Dermis microvascular lymphatic vessel endothelial cell (primary cell): ENCODE measurements around the gene GRK4. TPM values are rescaled to one million over a fixed set of nuclear protein-coding genes. Genes with fewer than 3 reads are reported as not detected.
A peak's percentile ranks its signal among the peaks of the same experiment; 100 is the strongest.
"Not testable (repeated sequence)": the region's sequence is repeated elsewhere in the genome, so short reads cannot be mapped to it uniquely, and the experiment has no call there.

Source experiments
- DNase-seq, 2 donors: peaks; one replicate each; pipeline versions ENCODE4 v3.0.0 to v3.0.0-alpha.2; 2010; ENCODE audit warnings: low read depth in 2 of 2
- total RNA-seq: library from RNA; depleted of rRNA; stranded (reverse); fragments of >200 nt; gene quantifications from 2 replicates; pipeline ENCODE4 v1.2.1, GENCODE V29; 2014

The GRK4 gene
- total RNA-seq, 1 donor from 2014 or later: 2.4 TPM

DNA sequence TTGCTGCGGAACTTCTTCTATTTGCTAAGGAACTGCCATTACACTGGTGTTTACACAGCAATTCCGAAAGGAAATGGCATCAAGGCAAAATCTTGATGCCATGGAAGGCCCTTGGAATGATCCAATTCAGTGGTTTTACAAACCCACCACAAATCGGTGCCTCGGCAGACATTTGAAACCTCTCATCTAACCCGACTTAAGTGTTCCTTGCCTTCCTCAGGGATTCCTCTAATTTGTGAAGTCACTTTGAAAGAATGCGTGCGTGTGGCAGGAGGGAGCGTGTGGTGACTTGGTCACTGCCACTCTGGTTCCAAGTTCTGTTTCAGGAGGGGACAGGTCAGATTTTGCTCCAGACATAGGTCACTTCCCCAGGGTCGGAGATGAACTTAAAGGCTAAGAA lies 4.9 kb upstream of the GRK4 start:
- DNase-seq: peak in 1 of 2 donors; percentile 15

DNA sequence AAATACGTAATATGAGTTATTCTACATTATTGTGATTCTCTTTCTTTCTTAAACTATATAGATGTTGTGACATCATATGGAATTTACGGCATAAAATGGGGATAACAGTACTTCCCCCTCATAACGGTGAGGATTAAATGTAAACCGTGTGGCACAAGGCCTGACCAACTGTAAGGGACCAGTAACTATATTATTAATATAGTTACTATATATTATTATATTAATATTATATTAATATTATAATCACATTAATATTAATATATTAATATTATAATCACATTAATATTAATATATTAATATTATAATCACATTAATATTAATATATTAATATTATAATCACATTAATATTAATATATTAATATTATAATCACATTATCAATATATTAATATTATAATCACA lies 2.9 kb upstream of the GRK4 start:
- DNase-seq: not testable (repeated sequence)

DNA sequence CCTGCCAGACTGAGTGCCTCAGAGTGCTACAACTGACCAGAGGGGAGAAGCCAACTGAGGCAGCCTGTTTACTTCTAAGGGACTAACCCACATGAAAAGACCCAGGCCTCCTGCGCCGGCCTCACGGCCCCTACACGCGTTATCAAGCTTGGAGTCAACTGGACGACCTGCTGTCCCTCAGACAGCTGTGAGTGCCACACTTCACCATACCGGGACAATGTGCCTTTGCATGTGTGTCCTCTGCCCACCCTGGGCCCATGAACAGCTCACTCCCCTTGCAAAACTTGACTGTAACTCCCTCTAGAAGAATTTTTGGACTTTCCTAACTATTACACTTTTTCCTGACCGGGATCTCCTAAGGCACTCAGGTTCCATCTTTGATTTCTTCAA lies 2.0 kb upstream of the GRK4 start:
- DNase-seq: no peak

DNA sequence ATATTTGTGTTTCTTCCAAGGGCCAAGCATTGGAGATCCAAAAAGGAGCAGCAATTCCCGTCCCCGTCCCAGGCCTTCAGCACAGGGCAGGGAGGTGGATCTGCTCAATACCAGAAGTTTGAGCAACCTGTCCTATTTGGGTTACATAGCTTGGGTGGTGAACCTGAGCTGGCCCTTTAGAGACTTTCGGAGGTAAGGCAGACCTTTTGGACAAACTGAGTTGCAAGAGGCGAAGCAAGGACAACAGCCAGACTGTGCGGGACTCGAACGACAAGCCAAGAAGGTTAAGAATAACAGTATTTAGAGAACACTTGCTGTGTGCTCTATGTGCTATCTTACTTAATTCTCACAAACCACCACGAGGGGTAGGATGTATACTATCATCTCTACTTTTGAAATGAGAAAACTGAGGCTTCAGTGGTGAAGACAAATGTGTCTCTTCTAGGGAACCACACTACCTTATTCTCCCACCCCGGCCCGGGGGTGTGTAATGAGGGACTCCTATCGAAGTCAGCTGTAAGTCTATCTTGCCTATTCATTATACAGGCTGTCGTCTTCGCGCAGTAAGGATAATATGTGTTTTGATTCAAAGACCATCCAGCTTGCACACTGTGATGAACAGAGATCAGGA lies 1.4 kb upstream of the GRK4 start:
- DNase-seq: no peak

DNA sequence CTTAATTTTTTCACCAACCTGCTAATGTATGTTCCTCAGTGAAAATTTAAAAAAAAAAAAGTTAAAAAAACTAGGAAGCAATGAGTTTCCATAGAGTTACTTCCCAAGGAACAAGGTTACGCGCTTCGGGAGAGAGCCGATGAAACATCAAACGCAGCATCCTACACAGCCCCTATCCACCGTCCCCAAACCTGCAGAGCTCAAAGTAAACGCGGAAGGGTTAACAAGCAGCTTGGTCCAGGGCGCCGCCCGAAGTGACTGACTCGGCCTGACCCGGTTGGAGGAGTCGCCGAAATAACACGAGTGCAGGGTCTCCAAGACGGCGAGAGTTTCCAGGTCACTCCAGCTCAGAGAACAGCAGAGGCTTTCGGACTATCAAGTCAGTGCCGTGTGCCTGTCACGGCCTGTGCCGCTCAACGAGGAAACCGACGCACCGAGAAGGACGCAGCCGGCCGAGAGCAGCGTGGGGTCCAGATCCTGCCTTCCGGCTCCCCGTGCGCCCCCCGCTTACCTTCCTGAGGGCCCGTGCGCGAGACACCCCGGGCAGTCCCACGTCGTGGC lies 677 bp upstream of the GRK4 start:
- DNase-seq: peak in 1 of 2 donors; percentile 65

DNA sequence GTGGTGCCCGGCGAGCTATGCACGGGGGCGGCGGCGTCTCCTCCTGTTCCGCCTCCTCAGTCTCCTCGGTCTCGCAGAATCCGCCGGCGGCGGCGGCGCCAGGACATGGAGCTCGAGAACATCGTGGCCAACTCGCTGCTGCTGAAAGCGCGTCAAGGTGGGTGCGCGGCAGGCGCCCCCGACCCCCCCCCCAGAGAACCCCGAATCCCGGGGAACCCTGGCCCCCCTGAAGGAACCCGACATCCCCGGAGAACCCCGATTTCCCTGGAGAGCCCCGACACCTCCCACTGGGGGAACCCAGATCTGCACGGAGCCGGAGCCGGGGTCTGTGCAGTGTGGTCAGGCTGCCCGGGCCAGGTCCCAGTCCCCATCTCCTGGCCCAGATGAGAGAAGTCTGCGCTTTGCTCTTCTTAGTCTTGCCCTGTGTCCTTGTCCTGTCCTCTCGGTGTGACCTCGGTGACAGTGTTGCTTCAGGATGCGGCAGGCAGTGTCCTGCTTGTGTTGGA lies 648 bp downstream of the GRK4 start:
- DNase-seq: no peak

DNA sequence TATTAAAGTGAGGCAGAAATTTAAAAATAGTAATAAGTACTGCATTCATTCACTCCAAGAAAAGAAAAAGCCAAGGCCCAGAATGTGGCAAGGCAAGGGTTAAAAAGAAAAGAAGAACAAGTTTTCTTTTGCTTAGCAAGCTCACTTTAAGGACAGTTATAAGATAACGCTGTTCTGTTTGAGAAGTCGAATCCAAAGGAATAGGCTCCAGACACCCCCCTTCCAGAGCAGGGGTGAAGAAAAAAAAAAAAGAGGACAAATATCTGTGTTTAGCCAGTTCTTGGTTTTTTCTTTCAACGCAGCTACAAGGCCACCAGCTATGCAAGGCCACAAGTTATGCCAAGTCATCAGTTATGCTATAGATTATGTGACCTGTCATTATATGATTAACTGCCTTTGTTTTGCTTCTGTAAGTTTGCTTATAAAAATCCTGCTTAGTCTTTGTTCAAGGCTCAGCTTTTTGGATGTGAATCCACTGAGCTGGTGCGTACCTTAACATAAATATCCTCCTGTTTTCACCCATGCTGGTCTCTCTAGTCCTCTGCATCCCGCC lies 1.4 kb downstream of the GRK4 start:
- DNase-seq: no peak

DNA sequence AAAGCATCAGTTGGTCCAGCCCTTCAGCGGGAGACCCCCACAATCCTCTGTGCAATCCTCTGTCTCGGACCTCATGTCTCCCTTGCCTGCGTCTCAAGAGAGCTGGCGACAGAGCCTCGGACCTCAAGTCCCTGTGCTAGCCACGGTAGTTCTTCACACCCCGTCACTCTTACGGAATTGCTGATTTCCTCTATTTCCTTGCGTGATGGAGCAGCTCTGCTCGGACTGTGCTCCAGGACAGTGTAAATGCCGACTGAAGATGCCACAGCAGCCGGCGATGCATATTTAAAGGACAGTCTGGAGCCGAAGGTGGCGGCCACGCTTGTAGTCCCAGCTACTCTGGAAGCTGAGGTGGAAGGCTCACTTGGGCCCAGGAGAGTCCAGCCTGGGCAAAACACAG lies 1.9 kb downstream of the GRK4 start:
- DNase-seq: no peak

DNA sequence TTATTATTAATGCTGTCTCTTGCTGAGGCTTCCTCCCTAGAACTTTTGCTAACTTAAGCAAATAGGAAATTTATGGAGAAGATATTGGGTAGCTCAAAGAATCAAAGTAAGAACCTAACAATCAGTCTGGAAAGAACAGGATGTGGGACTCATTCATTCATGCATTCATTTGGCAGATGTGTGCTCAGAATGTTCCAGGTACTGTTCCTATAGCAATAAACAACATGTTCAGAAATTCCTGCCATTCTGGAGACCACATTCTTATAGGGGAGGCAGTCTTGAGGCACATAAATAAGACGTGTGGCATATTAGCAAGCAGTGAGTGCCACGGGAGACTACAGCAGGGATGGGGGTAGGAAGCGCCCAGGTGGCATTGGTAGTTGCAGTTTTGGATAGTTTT lies 5.0 kb downstream of the GRK4 start:
- peak in 1 of 2 donors; percentile 61 for DNase-seq

DNA sequence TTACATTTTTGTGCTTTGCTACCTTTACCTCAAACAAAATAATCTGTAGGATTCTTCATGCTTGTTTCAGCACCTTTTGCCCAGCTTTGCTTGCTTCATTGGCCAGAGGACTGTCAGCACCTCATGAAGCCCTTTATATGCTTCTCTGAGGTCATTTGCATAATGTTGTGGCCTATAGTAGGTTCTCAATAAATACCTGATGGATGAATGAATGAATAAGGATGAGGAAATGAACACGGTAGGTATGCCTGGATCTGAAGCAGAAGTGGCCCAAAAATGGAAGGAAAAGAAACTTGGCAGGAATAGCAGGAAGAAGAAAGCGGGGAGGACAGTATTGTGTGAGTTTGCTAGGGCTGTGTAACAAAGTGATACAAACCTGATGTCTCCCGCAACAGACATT lies 7.9 kb downstream of the GRK4 start:
- DNase-seq: no peak

DNA sequence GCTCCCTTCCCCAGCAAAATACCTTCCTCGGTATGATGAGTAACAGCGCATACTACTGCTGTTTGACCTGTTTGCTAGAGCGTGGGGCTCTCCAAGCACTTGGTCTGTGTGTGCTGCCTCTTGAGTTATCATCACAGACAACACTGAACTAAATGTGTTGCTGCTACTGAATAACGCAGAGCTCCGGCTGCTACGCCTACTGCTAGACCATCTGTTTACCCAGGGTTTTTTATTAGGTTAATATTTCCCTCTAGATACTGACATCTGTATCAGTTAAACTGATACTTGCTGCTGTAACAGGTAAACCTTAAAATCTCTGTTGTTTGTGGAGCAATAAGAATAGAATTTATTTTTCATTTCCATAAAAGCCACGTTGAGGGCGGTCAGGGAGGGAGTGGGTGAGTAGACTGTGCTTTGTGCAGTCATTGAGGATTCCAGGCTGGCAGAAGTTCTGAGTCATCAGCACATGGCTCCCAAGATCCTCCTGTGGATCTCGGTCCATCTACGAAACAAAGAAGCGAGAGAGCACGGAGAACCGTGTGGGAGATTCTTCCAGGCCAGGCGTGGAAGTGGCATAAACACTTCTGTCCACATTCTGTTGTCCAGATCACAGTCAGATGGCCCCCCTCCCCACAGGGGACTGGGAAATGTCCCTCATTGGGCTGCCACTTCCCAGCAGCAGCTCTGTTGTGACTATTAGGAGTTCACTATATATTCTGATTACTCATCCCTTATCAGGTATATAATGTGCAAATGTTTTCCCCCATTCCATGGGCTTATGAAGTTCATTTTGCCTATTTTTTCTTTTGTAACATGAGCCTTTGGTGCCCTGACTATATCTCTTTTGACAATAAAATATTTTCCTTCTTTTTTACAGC lies 14.1 kb downstream of the GRK4 start:
- DNase-seq: no peak

DNA sequence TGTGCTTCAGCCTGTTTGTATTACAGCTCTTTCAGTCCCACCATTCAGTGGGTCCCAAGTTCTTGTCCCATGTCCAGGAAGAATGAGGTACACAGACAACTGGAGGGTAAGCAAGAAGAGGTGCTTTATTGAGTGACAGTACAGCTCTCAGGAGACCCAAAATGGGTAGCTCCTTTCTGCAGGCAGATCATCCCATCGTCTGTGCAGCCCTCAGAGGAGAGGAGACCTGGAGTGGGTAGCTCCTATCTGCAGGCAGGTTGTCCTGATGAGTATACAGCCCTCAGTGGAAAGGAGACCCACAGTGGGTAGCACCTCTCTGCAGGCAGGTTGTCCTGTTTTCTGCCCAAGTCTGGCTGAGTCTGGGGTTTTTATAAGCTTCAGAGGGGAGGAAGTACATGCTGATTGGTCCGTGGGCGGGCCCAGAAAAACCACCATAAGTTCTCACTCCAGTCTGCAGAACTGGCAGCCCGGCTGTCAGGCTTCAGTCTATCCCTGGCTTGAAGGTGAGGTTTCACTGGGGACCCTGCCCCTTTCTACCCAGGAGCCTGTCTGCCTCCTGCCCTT lies 18.0 kb downstream of the GRK4 start:
- DNase-seq: no peak

DNA sequence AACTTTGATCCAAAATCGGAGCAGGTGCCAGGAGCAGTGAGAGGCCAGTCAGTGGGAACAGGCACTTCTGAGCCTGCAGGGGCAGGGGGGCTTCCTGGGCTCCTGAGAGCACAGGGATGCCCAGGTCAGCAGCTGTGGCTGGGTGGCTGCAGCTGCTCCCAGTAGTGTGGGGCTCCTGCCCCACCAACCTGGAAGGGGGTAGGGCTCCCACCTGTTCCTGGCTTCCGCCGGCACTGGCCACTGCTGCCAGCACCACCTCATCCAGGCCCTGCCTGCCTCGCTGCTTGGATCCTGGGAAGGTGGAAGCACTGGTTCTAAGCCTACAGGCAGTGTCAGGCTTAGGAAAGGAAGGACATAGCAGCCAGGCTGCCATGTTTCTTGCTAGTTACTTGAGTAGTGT lies 18.6 kb downstream of the GRK4 start:
- no peak for DNase-seq

DNA sequence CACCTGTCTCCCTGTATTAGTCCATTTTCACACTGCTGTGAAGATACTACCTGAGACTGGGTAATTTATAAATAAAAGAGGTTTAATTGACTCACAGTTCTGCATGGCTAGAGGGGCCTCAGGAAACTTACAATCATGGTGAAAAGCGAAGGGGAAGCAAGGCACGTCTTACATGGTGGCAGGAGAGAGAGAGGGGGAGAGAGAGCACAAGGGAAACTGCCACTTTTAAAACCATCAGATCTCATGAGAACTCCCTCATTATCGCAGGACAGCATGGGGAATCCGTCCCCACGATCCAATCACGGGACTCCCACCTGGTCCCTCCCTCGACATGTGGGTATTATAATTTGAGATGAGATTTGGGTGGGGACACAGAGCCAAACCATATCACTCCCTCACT lies 20.3 kb downstream of the GRK4 start:
- DNase-seq: not testable (repeated sequence)

DNA sequence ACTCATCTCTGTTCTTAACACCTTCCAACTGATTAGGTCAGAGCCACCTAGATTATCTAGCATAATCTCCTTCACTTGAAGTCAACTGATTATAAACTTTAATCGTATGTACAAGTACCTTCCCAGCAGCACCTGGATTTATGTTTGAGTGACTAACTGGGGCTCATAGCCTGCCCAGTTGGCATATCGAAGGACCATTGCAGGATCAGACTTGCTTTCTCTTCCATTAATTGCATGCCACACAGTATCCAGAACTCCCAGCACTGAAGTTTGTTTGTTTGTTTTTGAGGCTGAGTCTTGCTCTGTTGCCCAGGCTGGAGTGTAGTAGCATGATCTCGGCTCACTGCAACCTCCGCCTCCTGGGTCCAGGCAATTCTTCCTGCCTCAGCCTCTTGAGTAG lies 27.9 kb downstream of the GRK4 start:
- no peak for DNase-seq

DNA sequence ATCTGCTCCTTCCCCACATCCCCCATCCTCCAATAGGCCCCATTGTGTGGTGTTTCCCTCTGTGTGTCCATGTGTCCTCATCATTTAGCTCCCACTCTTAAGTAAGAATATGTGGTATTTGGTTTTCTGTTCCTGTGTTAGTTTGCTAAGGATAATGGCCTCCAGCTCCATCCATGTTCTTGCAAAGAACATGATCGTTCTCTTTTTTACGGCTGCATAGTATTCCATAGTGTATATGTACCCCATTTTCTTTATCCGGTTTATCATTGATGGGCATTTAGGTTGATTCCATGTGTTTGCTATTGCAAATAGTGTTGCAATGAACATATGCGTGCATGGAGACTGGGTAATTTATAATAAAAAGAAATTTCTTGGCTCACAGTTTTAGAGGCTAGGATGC lies 31.5 kb downstream of the GRK4 start:
- no peak for DNase-seq

DNA sequence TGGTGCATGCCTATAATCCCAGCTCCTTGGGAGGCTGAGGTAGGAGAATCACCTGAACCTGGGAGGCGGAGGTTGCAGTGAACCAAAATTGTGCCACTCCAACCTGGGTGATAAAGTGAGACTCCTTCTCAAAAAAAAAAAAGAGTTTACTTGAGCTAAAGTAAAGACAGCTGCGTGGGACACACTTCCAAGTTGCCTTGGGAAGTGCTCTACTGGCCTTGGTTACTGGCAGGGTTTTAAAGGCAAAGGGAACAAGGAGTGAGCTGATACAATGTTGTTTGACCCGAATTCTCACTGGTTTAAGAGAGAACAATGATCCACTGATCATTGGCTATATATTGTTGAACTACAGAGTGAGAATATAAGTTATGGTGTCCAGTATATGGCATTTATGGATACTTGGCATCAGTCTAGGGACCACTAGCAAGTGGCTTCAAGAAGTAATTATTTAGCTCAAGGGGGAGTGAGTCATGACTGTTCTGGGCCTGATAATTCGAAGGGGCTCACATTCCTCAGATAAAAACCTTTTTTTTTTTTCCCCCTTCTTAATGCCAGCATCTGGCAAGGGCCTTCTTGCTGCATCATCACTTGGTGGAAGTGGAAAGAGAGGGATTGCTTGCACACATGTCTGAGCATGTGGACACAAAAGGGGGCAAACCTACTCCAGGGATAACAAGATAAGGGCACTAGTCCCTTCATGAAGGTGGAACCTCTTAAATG lies 32.3 kb downstream of the GRK4 start:
- DNase-seq: no peak

DNA sequence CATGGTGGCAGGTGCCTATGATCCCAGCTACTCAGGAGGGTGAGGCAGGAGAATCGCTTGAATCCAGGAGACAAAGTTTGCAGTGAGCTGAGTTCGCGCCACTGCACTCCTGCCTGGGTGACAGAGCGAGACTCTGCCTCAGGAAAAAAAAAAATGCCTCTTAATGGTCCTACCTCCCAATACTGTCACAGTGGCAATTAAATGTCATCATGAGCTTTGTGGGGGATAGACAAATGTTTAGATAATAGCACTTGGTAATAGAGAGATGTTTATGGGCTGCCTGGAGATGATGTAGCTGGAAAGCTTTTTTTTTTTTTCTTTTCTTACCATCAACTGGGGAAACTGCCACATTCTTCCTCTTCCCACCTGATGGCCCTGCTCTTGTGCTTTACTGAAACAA lies 33.0 kb downstream of the GRK4 start:
- DNase-seq: no peak

DNA sequence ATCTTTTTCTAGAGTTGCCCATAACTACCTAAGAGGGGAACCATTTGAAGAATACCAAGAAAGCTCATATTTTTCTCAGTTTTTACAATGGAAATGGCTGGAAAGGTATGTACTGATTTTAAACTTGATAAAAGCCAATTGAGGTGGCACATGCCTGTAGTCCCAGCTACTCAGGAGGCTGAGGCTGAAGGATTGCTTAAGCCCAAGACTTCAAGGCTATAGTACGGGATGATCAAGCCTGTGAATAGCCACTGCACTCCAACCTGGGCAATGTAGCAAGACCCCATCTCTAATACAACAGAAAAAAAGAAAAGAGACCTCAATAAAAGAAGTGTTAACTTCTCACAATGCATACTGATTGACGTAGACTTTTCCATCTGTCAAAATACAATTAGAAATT lies 44.4 kb downstream of the GRK4 start:
- DNase-seq: no peak

DNA sequence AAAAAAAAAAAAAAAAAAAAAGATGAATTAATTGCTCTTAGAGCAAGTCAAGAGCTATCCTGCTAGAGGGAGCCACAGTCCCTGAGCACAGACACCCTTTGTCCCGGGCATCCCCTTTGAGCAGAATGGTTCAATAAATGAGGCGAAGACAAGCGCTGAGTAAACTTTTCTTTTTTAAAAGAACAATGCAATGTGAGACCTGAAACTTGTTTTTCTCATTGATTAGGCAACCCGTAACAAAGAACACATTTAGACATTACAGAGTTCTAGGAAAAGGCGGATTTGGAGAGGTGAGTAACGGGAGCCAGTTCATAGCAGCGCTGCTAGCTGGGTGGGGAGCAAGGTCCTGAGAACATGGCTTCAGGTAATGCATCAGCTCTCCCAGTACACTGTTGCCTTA lies 46.1 kb downstream of the GRK4 start:
- DNase-seq: peak in 1 of 2 donors; percentile 9

DNA sequence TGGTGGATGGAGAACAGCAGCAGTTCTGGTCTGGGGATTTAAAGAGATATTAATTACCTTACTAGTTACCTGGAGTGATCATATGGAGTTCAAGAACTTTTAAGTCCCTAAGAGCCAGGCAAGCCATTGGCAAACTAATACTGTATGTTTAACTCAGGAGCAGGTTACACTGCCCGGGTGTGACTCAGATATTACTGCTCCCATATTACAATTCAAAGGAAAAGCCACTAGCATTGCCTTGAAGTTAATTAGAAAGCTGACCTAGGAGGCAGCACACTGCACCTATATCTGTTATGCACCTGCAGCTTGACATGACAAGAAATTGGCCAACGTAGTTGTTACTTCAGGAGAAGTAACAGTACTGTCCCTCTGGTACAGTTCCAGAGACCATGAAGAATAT lies 47.2 kb downstream of the GRK4 start:
- DNase-seq: no peak
